Germinal center (tissue), 1 donor: ENCODE results near the gene PAK6.
A peak's percentile ranks its signal among the peaks of the same experiment; 100 is the strongest.

Source experiments
- DNase-seq: peaks from one replicate; pipeline ENCODE4 v3.0.0; 2012; ENCODE audit warnings: mixed read lengths, low spot score

The PAK6 gene

DNA sequence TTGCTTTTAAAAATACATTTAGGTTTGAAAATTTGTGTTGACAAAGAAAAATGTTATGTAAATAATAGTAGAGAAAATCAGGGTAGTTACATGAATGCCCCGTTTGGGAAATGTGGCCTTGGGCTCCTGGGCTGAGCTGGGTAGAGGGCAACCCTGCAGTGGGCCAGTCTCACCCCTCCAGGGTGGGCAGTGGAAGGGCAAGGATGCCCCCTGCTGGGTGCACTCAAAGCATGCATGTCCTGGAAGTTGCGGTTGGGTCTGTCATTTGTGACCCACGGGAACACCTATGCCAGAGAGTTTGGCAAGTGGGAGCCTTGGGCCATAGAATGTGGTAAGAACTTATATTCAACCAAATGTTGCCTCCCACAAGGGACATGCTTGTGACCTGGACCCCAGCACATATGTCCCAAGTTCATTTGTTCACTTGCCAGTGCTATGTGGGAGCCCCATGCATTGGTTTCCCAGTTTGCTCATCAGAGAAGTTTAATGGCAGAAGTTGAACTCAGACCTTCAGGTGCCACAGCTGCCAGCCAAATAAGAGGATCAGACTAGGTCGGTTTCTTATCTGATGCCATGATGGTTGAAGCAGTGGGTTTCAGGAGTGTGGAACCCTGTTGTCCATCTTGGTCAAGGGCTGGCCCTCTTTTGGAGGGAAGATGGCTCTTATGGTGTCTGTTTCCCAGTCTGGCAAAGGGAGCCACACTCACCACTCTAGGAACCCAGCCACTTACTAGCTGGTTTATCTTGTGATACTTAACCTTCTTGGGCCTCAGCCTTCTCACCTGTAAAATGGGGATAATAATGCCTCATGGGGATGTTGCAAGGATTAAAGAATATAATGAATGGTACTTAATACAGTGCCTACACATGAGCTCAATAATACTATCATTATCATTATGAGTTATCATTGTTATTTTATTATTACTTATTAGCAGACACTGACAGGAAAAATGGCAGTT is 71.4 kb downstream of the PAK6 start:
- peak; percentile 59 for DNase-seq

DNA sequence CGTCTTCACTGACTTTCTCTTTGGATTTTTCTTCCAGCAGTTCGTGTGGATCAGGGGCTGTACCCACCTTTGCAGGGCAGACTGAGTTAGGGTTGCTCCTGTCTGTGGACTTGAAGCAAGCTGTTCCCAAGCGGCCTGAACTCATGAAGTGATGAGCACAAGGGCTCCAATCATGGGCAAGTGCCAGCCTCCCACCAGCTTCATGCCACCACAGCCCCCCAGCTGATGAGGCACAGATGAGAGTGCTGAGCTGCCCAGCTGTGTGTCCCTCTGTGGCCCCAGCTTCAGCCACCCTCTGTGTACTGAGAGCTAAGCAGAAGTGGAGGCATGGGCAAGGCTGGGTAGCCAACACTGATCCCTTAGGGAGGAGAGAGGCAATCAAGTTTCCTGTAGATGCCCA is 72.1 kb downstream of the PAK6 start:
- DNase-seq, result no peak

DNA sequence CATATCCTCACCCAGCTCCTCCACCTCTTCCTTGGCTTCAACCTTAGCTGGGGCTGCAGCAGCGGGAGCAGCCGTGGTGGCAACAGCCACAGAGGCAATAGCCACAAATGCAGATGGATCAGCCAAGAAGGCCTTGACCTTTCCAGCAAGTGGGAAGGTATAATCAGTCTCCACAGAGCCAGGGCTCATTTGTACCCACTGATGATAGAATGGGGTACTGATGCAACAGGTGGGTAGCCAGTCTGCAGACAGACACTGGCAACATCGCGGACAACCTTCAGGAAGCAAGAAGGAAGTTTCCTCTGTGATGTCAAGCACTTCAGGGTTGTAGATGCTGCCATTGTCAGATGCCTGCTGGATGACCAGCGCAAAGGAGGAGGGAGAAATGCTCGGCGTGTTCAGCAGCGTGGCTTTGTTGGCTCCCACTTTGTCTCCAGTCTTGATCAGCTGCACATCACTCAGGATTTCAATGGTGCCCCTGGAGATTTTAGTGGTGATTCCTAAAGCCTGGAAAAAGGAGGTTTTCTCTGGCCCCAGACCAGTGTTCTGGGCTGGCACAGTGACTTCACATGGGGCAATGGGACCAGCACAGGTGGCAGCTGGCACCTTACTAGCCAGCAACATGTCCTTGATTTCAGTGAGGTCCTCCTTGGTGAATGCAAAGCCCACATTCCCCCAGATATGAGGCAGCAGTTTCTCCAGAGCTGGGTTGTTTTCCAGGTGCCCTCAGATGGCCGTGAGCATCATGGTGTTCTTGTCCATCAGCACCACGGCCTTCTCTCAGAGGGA is 73.7 kb downstream of the PAK6 start:
- DNase-seq, result no peak

DNA sequence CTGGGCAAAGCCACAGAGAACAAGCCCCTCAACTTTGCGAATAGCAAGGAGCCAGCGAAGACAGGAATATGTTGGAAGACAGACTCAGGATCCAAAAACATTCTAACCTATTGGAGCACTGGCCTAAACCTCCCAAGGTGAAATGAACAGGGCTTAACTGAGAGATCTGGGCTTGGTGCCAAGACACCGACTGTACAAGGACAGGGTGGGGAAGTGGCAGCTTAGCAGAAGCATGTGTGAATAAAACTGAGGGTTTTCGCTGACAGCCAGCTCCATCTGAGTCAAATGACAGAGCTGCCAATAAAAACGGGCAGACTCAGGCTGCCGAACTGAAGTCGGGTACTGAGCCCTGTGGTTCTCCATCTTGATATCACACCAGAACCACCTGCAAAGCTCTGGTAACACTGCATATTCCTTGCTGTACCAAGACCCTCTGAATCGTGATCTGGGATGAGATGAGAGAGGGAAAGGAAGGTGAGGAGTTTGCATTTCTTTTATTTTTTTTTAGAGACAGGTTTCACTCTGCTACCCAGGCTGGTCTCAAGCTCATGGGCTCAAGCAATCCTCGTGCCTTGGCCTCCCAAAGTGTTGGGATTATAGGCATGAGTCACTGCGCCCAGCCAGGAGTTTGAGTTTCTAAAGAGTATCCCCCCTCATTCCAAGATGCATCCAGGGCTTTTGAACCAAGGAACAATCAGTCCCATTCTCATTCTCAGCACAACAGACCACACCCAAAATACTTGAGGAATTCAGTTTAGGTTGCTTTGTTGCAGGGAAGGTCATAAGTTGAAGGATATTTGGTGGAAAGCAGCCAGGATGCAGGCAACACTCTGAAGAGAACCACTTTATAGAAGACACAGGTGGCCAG is 74.9 kb downstream of the PAK6 start:
- DNase-seq, result no peak

DNA sequence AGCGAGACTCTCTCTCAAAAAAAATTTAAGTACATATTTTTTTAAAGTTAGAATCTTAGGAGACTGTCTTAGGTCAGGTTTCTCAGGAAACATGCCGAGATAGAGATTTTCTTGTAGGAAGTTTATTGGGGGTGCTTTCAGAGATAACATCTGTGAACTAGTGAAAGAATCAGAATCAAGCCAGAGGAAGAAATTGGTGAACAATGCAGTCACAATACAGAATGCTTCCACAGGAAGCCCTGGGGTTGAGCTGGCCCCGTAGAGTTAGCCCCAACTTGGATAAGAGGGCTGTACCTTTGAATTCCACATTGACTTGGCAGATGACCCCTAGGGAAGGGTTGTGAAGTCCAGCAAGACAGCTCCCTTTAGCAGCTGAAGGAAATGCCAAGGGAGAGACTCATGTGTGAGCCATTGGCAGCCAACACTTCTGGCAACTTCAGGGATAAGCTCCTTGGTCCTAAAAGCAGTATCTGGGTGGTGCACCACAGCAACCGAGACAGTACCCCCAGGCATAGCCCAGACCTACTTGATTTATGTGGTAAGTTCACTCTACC is 75.9 kb downstream of the PAK6 start:
- no peak for DNase-seq

DNA sequence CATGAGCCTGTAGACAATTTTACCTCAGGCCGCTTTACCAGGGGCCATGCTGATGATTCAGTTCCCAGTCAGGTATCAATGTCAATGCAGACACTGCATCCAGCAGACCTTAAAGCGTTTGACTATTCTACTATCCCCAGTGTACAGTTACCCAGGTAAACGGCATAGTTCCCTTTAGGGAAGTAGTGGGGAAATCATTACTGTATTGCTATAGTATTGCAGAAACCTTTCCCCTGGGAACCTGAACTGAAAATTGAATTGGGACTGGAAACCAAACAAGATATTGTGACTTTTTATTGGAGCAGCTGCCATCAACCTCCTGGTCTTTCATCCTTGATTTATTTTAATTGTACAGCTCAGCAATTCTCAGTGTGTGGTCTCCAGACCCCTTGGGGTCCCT is 78.1 kb downstream of the PAK6 start:
- no peak for DNase-seq

DNA sequence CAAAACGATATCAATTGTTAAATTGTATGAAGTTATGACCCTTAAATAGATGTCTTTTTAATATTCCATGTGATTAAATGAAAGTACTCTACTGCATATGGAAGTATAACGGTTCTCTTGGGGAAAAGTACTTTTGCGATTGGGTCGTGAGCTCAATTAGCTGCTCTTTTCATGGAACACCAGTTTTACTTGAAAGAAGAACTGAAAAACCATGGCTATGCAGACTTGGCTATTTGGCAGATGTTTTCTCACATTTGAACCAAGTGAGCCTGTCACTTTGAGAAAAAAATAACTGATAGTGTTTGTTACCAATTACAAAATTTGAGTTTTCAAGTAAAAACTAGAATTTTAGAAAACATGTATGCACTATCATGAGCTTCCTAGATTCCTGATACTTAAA is 78.7 kb downstream of the PAK6 start:
- no peak for DNase-seq

DNA sequence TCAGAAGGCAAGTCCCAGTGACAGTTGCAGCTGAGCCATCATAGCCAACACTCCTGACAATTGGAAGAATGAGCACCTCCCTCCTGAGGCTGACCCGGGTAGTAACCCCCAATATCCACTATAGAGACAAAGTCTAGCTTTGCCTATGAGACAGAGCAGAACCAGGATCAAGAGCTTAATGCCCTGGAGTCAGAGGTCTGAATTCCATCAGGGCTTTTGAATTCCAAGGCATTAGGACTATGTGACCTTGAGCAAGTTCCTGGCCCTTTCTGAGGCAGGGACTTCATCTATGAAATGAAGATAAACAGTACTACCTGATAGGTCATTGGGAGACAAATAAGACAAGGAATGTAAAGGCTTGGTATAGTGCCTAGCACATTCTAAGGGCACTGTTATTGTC is 81.5 kb downstream of the PAK6 start:
- DNase-seq, result no peak

DNA sequence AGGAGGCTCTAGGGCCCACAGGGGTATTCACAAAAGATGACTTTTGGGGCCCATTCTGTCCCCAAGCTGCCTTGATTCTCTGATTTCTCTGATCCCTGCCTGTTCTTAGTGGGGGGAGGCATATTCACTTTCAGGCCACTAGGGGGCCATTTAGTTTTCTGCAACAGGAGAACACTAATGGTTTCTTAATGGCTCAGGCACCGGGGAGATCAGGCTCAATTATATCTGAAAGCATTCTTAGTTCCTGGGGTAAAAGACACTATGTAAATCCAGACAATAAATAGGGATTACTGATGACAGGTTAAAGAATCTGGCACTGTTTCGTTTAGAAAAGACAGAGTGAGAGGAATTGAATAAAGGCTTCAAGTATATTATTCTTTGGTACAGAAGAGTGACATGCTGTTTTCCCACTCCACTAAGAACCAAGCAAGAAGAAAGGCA is 82.1 kb downstream of the PAK6 start:
- DNase-seq, result peak; percentile 78

DNA sequence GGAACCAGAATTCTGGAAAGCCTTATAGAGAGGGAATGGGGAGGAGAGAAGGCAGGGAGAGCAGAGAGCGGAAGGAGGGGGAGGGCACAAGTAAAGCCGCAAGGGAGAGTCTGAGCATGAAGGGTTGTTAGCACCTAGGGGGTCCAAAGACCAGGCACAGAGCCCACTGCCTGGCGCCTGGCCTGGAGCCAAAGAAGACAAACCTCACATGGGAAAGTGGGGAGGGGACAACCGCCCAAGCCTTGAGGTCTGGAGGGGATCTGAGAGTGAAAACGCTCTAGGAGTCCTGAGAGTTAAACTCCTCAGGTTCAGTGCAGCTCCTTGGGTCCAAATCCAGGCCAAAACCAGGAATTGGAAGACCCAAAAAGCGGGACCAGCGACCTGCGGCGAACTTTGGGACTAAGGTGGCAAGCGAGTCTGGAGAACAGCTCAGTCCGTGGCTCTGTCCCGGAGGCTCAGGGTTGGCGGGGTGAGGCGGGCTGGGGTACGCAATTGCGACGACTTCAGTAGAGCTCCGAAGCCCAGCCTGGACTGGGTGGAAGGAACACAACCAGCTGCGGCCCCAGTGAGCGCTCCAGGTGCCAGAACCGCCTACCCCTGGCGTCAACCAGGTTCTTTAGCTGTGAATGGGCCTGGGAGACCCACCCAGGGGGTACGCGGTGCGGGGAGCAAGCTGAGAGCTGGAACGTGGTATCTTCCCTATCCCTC is 83.8 kb downstream of the PAK6 start:
- DNase-seq, result no peak

DNA sequence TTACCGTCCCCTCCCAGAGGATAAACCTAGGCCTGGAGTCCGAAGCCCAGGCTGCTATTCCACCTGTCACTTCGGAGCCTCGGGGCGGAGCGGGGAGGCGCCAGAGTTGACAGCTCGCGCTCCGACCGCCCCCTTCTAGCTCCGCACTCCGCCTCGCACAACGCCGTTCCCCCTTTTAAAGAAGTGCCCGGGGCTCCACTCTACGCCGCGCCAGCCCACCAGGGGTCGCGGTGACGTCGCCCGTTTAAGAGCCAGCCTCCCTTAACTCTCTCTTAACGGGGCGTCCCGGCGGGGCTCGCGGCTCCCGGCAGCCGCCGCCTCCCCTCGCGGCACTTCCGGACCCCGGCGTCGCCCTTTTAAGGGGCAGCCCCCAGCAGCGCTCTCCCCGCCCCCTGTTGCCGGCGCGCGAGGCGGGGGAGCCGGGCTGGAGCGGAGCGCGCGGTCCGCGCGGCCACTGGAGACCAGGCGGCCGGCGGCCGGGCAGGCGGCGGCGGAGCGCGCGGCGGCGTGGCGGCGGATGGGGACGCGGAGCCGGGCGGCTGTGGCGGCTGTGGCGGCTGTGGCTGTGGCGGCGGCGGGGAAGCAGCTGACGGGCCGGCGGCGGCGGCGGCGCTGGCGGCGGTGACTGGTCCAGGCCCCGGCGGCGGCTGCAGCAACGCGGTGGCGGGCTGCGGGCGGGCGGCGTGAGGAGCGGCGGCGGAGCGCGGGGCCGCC is 84.5 kb downstream of the PAK6 start, which contains the start of gene INAFM2:
INAFM2 (plus strand) TSS at position 454 of the 714 bp plus-strand sequence. CDS start 364 bp downstream, outside the sequence.
- DNase-seq, result peak; percentile 95

DNA sequence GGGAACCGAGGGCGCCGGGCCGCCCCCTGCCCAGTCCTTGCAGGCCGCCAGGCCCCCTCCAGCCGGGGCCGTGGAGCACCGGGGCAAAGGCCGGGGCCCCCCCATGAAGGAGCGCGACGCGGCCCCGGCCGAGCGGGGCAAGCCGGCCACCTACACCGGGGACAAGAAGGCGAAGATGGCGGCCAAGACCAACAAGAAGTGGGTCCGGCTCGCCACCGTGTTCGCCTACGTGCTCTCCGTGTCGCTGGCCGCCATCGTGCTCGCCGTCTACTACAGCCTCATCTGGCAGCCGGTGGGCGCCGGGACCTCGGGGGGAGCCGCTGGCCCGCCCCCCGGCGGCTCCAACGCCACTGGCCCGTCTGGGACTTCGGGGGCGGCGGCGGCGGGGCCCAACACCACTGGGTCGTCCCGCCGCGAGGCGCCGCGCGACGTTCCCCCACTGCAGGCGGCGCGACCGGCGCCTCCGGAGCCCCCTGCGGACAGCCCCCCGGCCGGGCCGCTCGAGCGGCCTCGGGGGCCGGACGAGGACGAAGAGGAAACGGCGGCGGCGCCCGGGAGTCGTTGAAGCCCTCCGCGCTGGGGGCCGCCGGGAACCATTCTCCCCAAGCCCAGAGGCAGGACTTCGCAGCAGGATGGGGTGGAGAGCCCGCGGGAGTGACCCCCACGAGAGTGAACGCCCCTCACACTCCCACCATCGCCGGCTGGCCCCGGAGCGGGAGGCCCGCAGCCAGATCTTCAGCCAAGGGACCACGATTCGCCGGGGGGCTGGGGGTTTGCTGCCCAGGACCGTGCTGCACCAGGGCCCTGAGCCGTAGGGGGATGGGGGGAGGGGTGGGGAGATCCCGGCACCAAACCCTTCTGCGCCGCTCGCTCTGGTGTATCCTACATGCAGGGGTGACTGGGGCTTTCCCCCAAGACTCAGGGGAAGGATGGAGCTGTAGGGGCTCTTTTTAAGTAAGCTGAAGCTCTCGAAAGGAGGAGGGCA is 85.4 kb downstream of the PAK6 start:
- peak; percentile 34 for DNase-seq

DNA sequence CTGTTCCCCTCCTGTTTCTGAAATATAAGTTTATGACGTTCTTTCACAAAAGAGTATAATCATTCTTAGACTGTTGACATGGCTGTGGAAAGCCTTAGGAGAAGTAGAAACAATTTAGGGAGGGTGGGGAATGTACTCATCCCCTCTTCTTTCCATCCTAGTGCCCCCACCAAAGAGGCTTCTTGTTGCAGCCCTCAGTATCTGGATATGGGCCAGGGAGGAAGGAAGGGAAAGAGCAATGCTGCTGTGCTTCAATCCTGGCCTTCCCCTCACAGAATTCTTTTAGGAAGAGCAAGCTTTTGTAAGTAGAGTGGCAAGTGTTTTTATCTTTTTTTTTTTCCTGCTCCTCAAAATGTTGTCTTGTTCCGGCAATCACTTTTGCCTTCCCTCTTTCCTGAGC is 86.3 kb downstream of the PAK6 start:
- no peak for DNase-seq

DNA sequence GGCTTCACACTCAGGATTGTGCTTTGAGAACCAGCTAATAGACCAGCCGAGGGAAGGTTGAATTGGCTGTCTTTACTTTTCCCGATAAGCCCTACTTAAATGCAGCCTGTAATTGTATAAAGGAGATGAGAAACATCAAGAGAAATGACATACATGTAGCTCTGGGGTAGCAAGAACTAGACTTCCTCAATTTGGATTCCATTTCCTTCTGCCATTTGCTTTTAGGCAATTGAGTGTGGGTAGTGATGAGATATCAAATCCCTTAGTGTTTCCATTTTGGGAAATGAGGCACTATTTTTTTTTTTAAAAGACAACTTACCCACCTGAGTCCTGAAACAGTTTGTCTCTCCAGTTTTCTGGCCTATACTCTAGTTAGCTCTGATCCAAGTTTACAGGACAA is 86.8 kb downstream of the PAK6 start:
- no peak for DNase-seq
